Left ventricle myocardium inferior (tissue), 1 donor: Measurements from ENCODE around the gene MGRN1. TPM values are rescaled to one million over a fixed set of nuclear protein-coding genes. Genes with fewer than 3 reads are reported as not detected.

Experiments
- DNase-seq: peaks from one replicate; pipeline ENCODE4 v3.0.0-alpha.2; 2020
- H3K27ac ChIP-seq: fragments of 200-600 bp; replicated peaks from 2 replicates; pipeline ENCODE4 v1.8.0; 2021
- H3K27me3 ChIP-seq: fragments of 200-600 bp; 2 replicates; pipeline ENCODE4 v1.8.0; 2021; ENCODE audit warnings: low read depth
- H3K36me3 ChIP-seq: fragments of 200-600 bp; 2 replicates; pipeline ENCODE4 v1.8.0; 2021
- H3K4me1 ChIP-seq: fragments of 200-600 bp; 2 replicates; pipeline ENCODE4 v1.8.0; 2021
- H3K4me3 ChIP-seq: fragments of 200-600 bp; 2 replicates; pipeline ENCODE4 v1.8.0; 2021; ENCODE audit warnings: mild to moderate bottlenecking, moderate library complexity
- H3K9me3 ChIP-seq: fragments of 200-600 bp; replicated peaks from 2 replicates; pipeline ENCODE4 v1.8.0; 2021
- CTCF ChIP-seq: fragments of 200-600 bp; IDR thresholded peaks from 2 replicates; pipeline ENCODE4 v1.8.0; 2021; ENCODE audit warnings: antibody characterized with exemption, mild to moderate bottlenecking, borderline replicate concordance
- intact Hi-C: fragments of 100-400 bp; cut with micrococcal nuclease; formaldehyde crosslinking; loops from one replicate; pipeline ENCODE4 v1.11.0; 2022
- total RNA-seq: library from RNA; stranded (reverse); fragmentation: NEBNext Ultra II Directional; extraction: Animal tissue kit (Norgen Biotek cat#: 25700); gene quantifications from one replicate; pipeline ENCODE4 v1.2.1, GENCODE V29; 2021
- donor health status: DM: no; HTN: yes; CAD: no; lungs with severe emphysema.

MGRN1 gene
- total RNA-seq, 1 donor from 2014 or later: 30.5 TPM

- Histone ChIP-seq H3K27me3 (peaks cover 26% of the 10 kb centered on the region), H3K9me3 (no peaks in the 10 kb centered on the region), H3K4me3 (no peak overlapping the region), H3K36me3 (no peaks in the 10 kb centered on the region), H3K27ac (no peak overlapping the region), H3K4me1 (peaks cover 4% of the 10 kb centered on the region)
- intact Hi-C loops: no loop called here
- no peak for TF ChIP-seq CTCF
- DNase-seq: no peak
Measured at GRCh38 chr16:4599545-4599944, 25.1 kb upstream of the MGRN1 start.

- intact Hi-C loops: no loop called here
- Histone ChIP-seq H3K9me3 (no peaks in the 10 kb centered on the region), H3K4me1 (peaks cover 4% of the 10 kb centered on the region), H3K4me3 (peak overlapping the region; percentile 12), H3K27ac (no peak overlapping the region), H3K36me3 (no peaks in the 10 kb centered on the region), H3K27me3 (peaks cover 26% of the 10 kb centered on the region)
- no peak for TF ChIP-seq CTCF
- no peak for DNase-seq
Measured at GRCh38 chr16:4601036-4601863, 23.4 kb upstream of the MGRN1 start.

- Histone ChIP-seq H3K4me3 (peak overlapping the region; percentile 12), H3K27ac (no peak overlapping the region), H3K27me3 (peaks cover 26% of the 10 kb centered on the region), H3K9me3 (no peaks in the 10 kb centered on the region), H3K4me1 (peaks cover 4% of the 10 kb centered on the region), H3K36me3 (no peaks in the 10 kb centered on the region)
- DNase-seq: no peak
- intact Hi-C loops: no loop called here
- TF ChIP-seq CTCF: no peak
Measured at GRCh38 chr16:4601864-4602186, 22.8 kb upstream of the MGRN1 start.

- intact Hi-C loops: no loop called here
Measured at GRCh38 chr16:4602331-4602730, 22.3 kb upstream of the MGRN1 start.

GRCh38 chr16:4603624-4604170 is 20.9 kb upstream of the MGRN1 start:
- intact Hi-C loops: no loop called here
- Histone ChIP-seq H3K27me3 (peaks cover 22% of the 10 kb centered on the region), H3K9me3 (no peaks in the 10 kb centered on the region), H3K36me3 (peaks cover 4% of the 10 kb centered on the region), H3K4me1 (peaks cover 4% of the 10 kb centered on the region), H3K27ac (no peak overlapping the region), H3K4me3 (no peak overlapping the region)
- no peak for TF ChIP-seq CTCF
- no peak for DNase-seq

More at GRCh38 chr16:4602331-4602730, 22.3 kb upstream of the MGRN1 start:
- H3K36me3 ChIP-seq: no peaks in the 10 kb centered on the region
- H3K4me1 ChIP-seq: peaks cover 4% of the 10 kb centered on the region
- H3K9me3 ChIP-seq: no peaks in the 10 kb centered on the region
- H3K4me3 ChIP-seq: no peak overlapping the region
- no peak for DNase-seq
- peaks cover 22% of the 10 kb centered on the region for H3K27me3 ChIP-seq
- no peak for TF ChIP-seq CTCF
- H3K27ac ChIP-seq: no peak overlapping the region
